HG03025 (cell line): ENCODE data around the gene TMEM132E.

Experiments used
- ATAC-seq: cut with Tn5 transposase; IDR thresholded peaks from one replicate; pipeline ENCODE4 v1.9.1; 2021; ENCODE audit warnings: mild to moderate bottlenecking, moderate library complexity; ENCODE audit not compliant: unreplicated experiment, low FRiP score

TMEM132E gene

GRCh38 chr17:34683390-34683789 lies 104.0 kb downstream of the TMEM132E start:
- ATAC-seq = no peak
